Measurements from ENCODE around the gene FKBP1B.
"Not testable (repeated sequence)": the region's sequence is repeated elsewhere in the genome, so short reads cannot be mapped to it uniquely, and the experiment has no call there.

The FKBP1B gene

DNA sequence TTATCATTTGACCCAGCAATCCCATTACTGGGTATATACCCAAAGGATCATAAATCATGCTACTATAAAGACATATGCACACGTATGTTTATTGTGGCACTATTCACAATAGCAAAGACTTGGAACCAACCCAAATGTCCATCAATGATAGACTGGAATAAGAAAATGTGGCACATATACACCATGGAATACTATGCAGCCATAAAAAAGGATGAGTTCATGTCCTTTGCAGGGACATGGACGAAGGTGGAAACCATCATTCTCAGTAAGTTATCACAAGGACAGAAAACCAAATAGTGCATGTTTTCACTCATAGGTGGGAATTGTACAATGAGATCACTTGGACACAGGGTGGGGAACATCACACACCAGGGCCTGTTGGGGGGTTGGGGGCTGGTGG, 51.2 kb downstream of the FKBP1B start:
- DNase-seq (ENCODE audit: low read depth in 2 of 2): not testable (repeated sequence)

DNA sequence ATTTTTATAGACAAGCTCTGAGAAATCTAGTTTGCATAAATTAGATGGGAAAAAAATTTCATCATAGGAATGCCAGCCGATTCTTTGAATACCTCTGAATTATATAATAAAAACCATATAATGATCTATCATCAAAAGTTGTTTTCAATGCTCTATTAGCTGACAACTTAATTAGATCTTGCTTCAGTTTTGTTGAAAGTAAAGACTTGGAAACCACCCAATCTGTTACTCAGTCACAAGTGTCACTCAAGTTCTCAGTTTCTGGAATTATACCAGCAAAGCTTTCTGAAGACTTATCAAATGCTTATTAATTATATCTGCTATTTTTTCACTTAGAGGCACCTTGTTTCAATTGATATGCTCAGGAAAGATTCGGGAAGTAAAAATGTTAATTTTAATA, 52.5 kb downstream of the FKBP1B start:
- DNase-seq (ENCODE audit: low read depth in 2 of 2): no peak

GRCh38 chr2:24102677-24103076, 53.1 kb downstream of the FKBP1B start:
- DNase-seq (ENCODE audit: low read depth in 2 of 2): no peak

DNA sequence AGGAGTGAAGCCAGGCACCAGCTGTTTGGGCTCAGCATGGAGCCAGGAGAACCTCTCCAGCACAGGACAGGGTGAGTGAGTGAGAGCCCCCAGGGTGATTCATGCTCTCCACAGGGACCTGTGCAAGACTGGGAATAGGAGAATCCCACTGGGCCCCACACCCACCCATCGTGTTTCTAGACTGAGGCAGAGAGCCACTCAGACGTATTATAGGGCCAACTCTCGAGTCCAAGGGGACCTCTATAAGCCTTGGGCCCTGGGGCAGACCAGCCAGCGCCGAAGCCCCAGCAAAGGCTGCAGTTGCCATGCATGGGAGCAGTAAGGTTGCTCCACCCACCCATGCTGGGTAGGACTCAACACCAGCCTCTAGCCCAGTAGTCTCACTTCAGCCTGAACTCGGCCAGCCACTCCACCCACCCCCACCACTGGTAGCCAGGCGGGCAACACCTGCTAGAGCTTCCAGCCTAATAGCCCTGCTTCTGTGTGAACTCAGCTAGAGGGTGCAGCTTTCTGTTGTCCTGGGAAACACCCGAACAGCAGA, 54.6 kb downstream of the FKBP1B start:
- DNase-seq (ENCODE audit: low read depth in 2 of 2): no peak

GRCh38 chr2:24104906-24105305, 55.4 kb downstream of the FKBP1B start:
- no peak for DNase-seq (ENCODE audit: low read depth in 2 of 2)

- no peak for DNase-seq (ENCODE audit: low read depth in 2 of 2)
Observed at GRCh38 chr2:24105816-24106215, 56.3 kb downstream of the FKBP1B start.

DNA sequence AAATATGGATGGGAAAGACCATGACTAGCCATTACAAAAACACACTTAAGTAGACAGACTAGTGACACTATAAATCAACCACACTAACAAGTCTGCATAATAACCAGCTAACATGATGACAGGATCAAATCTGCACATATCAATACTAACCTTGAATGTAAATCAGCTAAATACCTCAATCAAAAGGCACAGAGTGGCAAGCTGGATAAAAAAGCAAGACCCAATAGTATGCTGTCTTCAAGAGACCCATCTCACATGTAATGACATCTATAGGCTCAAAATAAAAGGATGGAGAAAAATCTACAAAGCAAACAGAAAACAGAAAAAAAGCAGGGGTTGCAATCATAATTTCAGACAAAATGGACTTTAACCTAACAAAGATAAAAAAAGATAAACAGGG, 57.2 kb downstream of the FKBP1B start:
- no peak for DNase-seq (ENCODE audit: low read depth in 2 of 2)

GRCh38 chr2:24107336-24107735, 57.8 kb downstream of the FKBP1B start:
- no peak for DNase-seq (ENCODE audit: low read depth in 2 of 2)

GRCh38 chr2:24109431-24109830, 59.9 kb downstream of the FKBP1B start:
- DNase-seq (ENCODE audit: low read depth in 2 of 2): not testable (repeated sequence)

DNA sequence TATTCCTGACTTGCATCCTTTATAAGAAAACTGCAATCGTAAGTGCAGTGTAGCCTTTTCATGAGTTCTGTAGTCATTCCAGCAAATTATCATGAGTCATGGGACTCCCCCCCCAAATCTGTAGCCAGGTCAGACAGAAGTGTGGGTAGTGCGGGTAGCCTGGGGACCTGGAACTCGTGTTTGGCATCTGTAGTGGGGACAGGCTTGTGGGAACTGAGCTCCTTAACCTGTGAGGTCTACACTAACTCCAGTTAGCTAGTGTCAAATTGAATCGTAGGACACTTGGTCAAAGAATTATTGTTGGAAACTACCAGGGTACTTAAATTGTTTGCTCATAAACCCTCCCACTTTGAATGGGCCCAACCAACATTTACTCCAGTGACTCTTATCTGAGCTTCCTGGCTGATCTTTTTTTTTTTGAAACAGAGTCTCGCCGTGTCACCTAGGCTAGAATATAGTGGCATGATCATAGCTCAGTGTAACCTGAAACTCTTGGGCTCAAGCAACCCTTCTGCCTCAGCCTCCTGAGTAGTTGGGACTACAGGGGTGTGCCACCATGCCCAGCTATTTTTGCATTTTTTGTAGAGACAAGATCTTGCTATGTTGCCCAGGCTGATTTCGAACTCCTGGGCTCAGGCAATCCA, 61.2 kb downstream of the FKBP1B start:
- no peak for DNase-seq (ENCODE audit: low read depth in 2 of 2)

- DNase-seq (ENCODE audit: low read depth in 2 of 2): no peak
Observed at GRCh38 chr2:24111407-24111901, 61.9 kb downstream of the FKBP1B start.

Data from activated CD4-positive, alpha-beta T cell treated with anti-CD3 and anti-CD28 coated beads for 24 hours (primary cell).